Epithelial cell of proximal tubule (primary cell): ENCODE measurements around the gene ENOX1. TPM values are rescaled to one million over a fixed set of nuclear protein-coding genes. Genes with fewer than 3 reads are reported as not detected.

Experiments
- DNase-seq: peaks from one replicate; pipeline ENCODE4 v3.0.0-alpha.2; 2011; ENCODE audit warnings: low read depth
- H3K4me3 ChIP-seq: 2 replicates; pipeline ENCODE4 v1.5.1; 2011; ENCODE audit warnings: low read depth, mild to moderate bottlenecking, low read length
- CTCF ChIP-seq: conservative IDR thresholded peaks from 2 replicates; pipeline ENCODE4 v1.5.1; 2012; ENCODE audit warnings: low read depth, mild to moderate bottlenecking, low read length
- total RNA-seq: library from RNA; depleted of rRNA; stranded (reverse); fragments of >200 nt; gene quantifications from 2 replicates; pipeline ENCODE4 v1.2.3, GENCODE V29; 2015

ENOX1 gene
- total RNA-seq, 1 donor from 2014 or later, result 0.17 TPM

GRCh38 chr13:43445668-43446067 lies 341.1 kb downstream of the ENOX1 start:
- no peak for TF ChIP-seq CTCF
- no peak for DNase-seq
- no peak overlapping the region for H3K4me3 ChIP-seq

- no peak for DNase-seq
- no peak for TF ChIP-seq CTCF
- H3K4me3 ChIP-seq, result no peak overlapping the region
Measured at GRCh38 chr13:43444081-43444480, 342.7 kb downstream of the ENOX1 start.

- H3K4me3 ChIP-seq, result no peak overlapping the region
- no peak for DNase-seq
- TF ChIP-seq CTCF, result no peak
Measured at GRCh38 chr13:43441899-43442499, 344.8 kb downstream of the ENOX1 start.

- H3K4me3 ChIP-seq, result no peak overlapping the region
- DNase-seq, result no peak
- no peak for TF ChIP-seq CTCF
Measured at GRCh38 chr13:43441464-43441863, 345.3 kb downstream of the ENOX1 start.

- H3K4me3 ChIP-seq, result no peak overlapping the region
- no peak for DNase-seq
- TF ChIP-seq CTCF, result no peak
Measured at GRCh38 chr13:43434191-43434590, 352.6 kb downstream of the ENOX1 start.

- no peak overlapping the region for H3K4me3 ChIP-seq
- DNase-seq, result no peak
- no peak for TF ChIP-seq CTCF
Measured at GRCh38 chr13:43433691-43434141, 353.1 kb downstream of the ENOX1 start.

GRCh38 chr13:43432958-43433357 lies 353.8 kb downstream of the ENOX1 start:
- no peak for TF ChIP-seq CTCF

More at GRCh38 chr13:43432958-43433357, 353.8 kb downstream of the ENOX1 start:
- H3K4me3 ChIP-seq, result no peak overlapping the region
- no peak for DNase-seq
